Activated CD4-positive, alpha-beta T cell treated with anti-CD3 and anti-CD28 coated beads, Interleukin-2, amount 10 ng/mL, durations not matched to agents 7 days and 5 days (primary cell): ENCODE data around the gene RASSF5. TPM values are rescaled to one million over a fixed set of nuclear protein-coding genes. Genes with fewer than 3 reads are reported as not detected.

ENCODE experiments used
- CTCF ChIA-PET: fragments of 350-600 bp; sonication (Branson Sonifier 250); formaldehyde crosslinking; loops from one replicate; lab custom pipeline; 2021; ENCODE audit warnings: antibody characterized with exemption; lab: Charles Lee
- POLR2A ChIA-PET: fragments of 350-600 bp; sonication (Branson Sonifier 250); formaldehyde crosslinking; loops from one replicate; lab custom pipeline; 2021; ENCODE audit warnings: antibody characterized with exemption; lab: Charles Lee
- DNase-seq: peaks from one replicate; pipeline ENCODE4 v3.0.0-alpha.2; 2020
- H3K27ac Mint-ChIP-seq: one replicate; pipeline ENCODE4 v1.8.0; 2021; ENCODE audit warnings: mild to moderate bottlenecking, moderate library complexity, mixed read lengths
- H3K27me3 Mint-ChIP-seq: one replicate; pipeline ENCODE4 v1.8.0; 2021; ENCODE audit warnings: mixed read lengths
- H3K36me3 Mint-ChIP-seq: one replicate; pipeline ENCODE4 v1.8.0; 2021; ENCODE audit warnings: low read depth, mixed read lengths
- H3K4me1 Mint-ChIP-seq: one replicate; pipeline ENCODE4 v1.8.0; 2021; ENCODE audit warnings: mixed read lengths
- H3K4me3 Mint-ChIP-seq: one replicate; pipeline ENCODE4 v1.8.0; 2021; ENCODE audit warnings: mild to moderate bottlenecking, moderate library complexity, mixed read lengths
- H3K9me3 Mint-ChIP-seq: one replicate; pipeline ENCODE4 v1.8.0; 2021; ENCODE audit warnings: mixed read lengths
- total RNA-seq, 2 experiments: library from RNA; stranded (reverse); gene quantifications; one replicate each; pipeline ENCODE4 v1.2.3, GENCODE V29; 2021

Gene RASSF5
- total RNA-seq, 2 experiments from 2014 or later: 185 to 201 TPM

DNA sequence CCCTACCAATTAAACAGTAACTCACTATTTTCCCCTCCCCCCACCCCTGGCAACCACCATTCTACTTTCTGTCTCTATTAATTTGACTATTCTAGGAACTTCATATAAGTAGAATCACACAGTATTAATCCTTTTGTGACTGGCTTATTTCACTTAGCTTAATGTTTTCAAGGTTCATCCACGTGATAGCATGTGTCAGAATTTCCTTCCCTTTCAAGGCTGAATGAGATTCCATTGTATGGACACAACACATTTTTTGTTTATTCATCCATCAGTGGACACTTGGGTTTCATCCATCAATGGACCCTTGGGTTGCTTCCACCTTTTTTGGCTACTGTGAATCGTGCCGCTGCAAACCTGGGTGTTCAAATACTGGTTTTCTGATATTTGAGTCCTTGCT lies 63.2 kb downstream of the RASSF5 start:
- DNase-seq: no peak
- POLR2A ChIA-PET: no interaction called here

DNA sequence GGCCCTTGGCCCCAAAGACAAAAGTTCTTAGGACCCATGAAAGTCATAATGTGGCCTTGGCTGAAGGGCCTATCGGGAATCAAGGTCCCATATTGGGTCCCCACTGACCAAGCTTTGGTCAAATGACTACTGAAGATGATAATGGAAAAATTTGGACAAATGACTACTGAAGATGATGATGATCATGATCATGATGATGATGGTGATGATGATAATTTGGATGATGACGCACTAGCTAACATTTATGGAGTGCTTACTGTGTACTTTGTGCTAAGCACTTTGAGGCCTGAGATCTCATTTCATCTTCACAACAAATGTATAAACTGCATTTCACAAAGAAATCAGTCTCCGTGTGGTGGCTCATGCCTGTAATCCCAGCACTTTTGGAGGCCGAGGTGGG lies 65.5 kb downstream of the RASSF5 start:
- CTCF ChIA-PET: interaction anchor here (18.8 to 23.2 kb wide), 2 partner anchors 8 to 12 kb away, joined by 412 read pairs; no protein-coding TSS in a partner anchor
- H3K36me3 Mint-ChIP-seq: peaks cover 79% of the 10 kb centered on the region
- H3K27ac Mint-ChIP-seq: peak overlapping the region; percentile 91
- H3K4me1 Mint-ChIP-seq: peaks cover 96% of the 10 kb centered on the region
- H3K9me3 Mint-ChIP-seq: no peaks in the 10 kb centered on the region
- POLR2A ChIA-PET: no interaction called here
- H3K4me3 Mint-ChIP-seq: no peak overlapping the region
- no peak for DNase-seq
- no peaks in the 10 kb centered on the region for H3K27me3 Mint-ChIP-seq

More for the DNA sequence above, 63.2 kb downstream of the RASSF5 start:
- peak overlapping the region; percentile 77 for H3K27ac Mint-ChIP-seq
- H3K4me1 Mint-ChIP-seq: peaks cover 97% of the 10 kb centered on the region
- no peaks in the 10 kb centered on the region for H3K27me3 Mint-ChIP-seq
- peaks cover 84% of the 10 kb centered on the region for H3K36me3 Mint-ChIP-seq
- H3K4me3 Mint-ChIP-seq: no peak overlapping the region
- no peaks in the 10 kb centered on the region for H3K9me3 Mint-ChIP-seq
- CTCF ChIA-PET: interaction anchor here (0.6 to 23.2 kb wide), 3 partner anchors 10 to 186 kb away, joined by 3 to 412 read pairs (median 4); no protein-coding TSS in a partner anchor

DNA sequence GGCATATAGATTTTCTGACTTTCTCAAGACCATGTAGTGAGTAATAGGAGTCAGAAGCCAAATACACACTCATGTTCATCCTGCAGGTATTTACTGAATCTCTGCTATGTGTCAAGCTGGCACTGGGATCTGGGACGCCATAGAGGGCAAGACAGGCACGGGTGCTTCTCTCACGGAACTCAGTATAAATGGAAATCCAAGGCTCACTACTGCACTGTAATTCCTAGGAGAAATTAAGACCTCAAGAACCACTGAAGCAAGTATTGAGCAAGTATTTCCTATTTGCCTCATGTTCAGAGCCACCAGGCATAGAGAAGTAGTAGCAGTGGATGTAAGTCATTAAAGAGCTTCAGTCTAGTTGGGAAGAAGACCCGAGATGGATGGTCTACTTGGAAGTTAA lies 66.0 kb downstream of the RASSF5 start:
- H3K9me3 Mint-ChIP-seq: no peaks in the 10 kb centered on the region
- ChIA-PET CTCF (interaction anchor here (18.8 kb wide), 1 partner anchor 12 kb away, joined by 412 read pairs; no protein-coding TSS in a partner anchor), POLR2A (no interaction called here)

DNA sequence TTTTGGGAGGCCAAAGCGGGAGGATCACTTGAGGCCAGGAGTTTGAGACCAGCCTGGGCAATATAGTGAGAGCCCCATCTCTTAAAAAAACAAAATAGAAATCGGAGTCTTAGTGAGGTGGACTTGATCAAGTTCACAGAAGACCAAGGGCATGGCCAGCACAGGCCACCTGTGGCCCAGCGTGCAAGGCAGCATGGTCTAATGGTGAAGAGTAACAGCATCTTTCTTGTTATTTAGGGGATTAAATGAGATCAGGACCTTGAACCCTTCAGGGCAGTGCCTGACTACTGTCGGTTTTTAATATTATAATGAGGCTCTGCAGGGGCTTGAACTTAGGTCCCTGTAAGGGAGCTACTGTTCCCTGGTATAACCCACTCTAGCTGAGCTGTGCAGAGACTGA lies 66.4 kb downstream of the RASSF5 start:
- ChIA-PET POLR2A (no interaction called here), CTCF (interaction anchor here (18.8 kb wide), 1 partner anchor 12 kb away, joined by 412 read pairs; no protein-coding TSS in a partner anchor)
- H3K4me1 Mint-ChIP-seq: peaks cover 96% of the 10 kb centered on the region
- peaks cover 80% of the 10 kb centered on the region for H3K36me3 Mint-ChIP-seq
- no peaks in the 10 kb centered on the region for H3K27me3 Mint-ChIP-seq
- H3K27ac Mint-ChIP-seq: peak overlapping the region; percentile 91
- no peak overlapping the region for H3K4me3 Mint-ChIP-seq
- no peaks in the 10 kb centered on the region for H3K9me3 Mint-ChIP-seq
- no peak for DNase-seq

More for the DNA sequence above, 66.0 kb downstream of the RASSF5 start:
- Mint-ChIP-seq H3K27me3 (no peaks in the 10 kb centered on the region), H3K36me3 (peaks cover 80% of the 10 kb centered on the region), H3K4me1 (peaks cover 96% of the 10 kb centered on the region), H3K27ac (peak overlapping the region; percentile 91), H3K4me3 (no peak overlapping the region)
- DNase-seq: no peak

DNA sequence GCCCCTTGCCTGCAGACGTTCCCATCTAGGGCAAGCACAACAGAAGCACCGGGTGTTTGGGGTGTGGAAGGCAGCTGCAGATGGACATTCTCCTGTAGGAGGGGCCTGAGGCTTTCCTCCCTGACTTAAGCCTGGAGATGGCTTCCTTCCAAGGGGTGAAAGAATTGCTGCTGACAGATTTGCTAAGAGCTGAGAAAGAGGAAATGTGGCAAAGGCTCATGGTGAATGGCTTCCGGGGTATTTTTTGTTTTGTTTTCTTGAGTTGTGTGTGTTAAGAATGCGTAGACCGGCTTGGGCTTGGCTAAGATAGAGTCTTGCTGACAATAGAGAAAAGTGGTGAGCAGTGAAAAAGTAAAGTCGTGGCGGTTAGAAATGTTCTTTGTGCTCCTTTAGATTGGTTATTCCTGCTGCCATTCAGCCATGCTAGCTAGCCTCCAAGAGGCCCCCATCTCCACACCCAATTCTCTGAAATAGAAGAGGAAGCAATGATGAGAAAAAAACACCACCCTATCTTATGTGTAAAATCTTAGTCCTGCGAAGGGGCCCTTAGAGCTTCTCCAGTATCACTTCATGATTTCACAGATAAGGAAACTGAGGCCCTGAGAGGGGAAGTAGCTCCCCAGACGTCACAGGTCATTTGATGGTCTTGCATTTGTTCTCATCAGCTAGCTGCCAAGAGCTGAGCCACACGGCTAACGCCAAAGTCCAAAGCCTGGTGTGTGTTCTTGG lies 68.0 kb downstream of the RASSF5 start:
- H3K27me3 Mint-ChIP-seq: no peaks in the 10 kb centered on the region
- H3K36me3 Mint-ChIP-seq: peaks cover 84% of the 10 kb centered on the region
- peak overlapping the region; percentile 54 for H3K4me3 Mint-ChIP-seq
- peak; percentile 76 for DNase-seq
- H3K9me3 Mint-ChIP-seq: no peaks in the 10 kb centered on the region
- ChIA-PET POLR2A (interaction anchor here (1.0 to 1.4 kb wide), 3 partner anchors 9 to 23 kb away, joined by 3 to 4 read pairs (median 4); no protein-coding TSS in a partner anchor), CTCF (interaction anchor here (0.6 to 18.8 kb wide), 8 partner anchors 9 to 96 kb away, joined by 3 to 412 read pairs (median 3); no protein-coding TSS in a partner anchor)
- H3K27ac Mint-ChIP-seq: peak overlapping the region; percentile 91
- H3K4me1 Mint-ChIP-seq: peaks cover 98% of the 10 kb centered on the region

DNA sequence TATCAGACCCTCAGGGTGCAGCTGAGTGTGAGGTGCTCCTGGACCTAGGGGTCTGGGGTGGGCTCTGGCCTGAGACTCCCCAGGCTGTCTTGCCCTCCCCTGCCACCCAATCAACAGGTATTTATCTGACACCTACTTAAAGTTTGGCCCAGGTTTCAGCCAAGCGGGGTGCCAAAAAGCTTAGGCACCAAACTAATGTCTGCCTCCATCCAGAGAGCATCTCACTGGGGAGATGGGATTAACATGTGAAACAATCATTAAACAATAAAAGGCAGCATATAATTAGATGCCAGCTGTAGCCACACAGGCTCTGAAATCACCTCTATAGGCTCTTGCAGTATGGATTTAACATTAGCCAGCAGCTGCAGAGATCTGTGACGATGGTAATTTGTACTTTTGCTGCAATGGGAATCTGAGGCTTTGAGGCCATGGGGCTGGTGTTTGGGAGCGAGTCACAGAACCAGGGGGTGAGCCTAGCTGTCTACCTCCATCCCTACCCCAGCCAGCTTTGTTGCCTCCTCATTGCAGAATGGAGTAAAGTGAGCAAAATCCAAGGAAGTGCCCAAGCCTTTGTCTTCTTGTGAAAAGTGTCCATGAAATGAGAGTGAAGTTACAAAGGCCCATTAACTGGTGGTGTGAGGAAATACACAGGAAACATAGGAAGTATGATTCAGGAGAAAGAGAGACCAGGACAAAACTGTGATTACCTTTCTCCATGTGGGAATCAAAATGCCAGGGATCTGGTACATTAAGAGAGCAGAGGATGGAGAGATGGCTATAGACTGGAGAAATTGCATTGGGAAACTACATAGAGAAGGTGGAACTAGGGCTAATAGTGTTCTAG lies 68.8 kb downstream of the RASSF5 start:
- Mint-ChIP-seq H3K27ac (peak overlapping the region; percentile 91), H3K4me1 (peaks cover 98% of the 10 kb centered on the region), H3K36me3 (peaks cover 83% of the 10 kb centered on the region), H3K27me3 (no peaks in the 10 kb centered on the region), H3K9me3 (no peaks in the 10 kb centered on the region), H3K4me3 (peak overlapping the region; percentile 54)
- POLR2A ChIA-PET: interaction anchor here (0.6 to 1.1 kb wide), 3 partner anchors 14 to 60 kb away, joined by 3 to 4 read pairs (median 3); no protein-coding TSS in a partner anchor
- DNase-seq: no peak
- CTCF ChIA-PET: interaction anchor here (0.8 to 18.8 kb wide), 8 partner anchors 8 to 158 kb away, joined by 3 to 412 read pairs (median 3); no protein-coding TSS in a partner anchor

DNA sequence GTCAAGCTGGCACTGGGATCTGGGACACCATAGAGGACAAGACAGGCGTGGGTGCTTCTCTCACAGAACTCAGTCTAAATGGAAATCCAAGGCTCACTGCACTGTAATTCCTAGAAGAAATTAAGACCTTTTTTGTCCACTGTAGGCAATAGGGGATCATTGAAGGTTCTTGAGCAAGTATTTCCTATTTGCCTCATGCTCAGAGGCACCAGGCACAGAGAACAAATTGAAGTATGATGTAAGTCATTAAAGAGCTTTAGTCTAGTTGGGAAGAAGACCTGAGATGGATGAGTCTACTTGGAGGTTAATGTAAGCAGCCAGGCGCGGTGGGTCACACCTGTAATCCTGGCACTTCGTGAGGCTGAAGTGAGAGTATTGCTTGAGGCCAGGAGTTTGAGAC lies 70.3 kb downstream of the RASSF5 start:
- H3K36me3 Mint-ChIP-seq: peaks cover 80% of the 10 kb centered on the region
- DNase-seq: no peak
- no peaks in the 10 kb centered on the region for H3K9me3 Mint-ChIP-seq
- H3K27ac Mint-ChIP-seq: peak overlapping the region; percentile 91
- ChIA-PET CTCF (interaction anchor here (0.8 to 18.8 kb wide), 7 partner anchors 16 to 142 kb away, joined by 3 to 412 read pairs (median 3); no protein-coding TSS in a partner anchor), POLR2A (interaction anchor here (1.1 to 1.8 kb wide), 3 partner anchors 11 to 22 kb away, joined by 3 to 6 read pairs (median 4); no protein-coding TSS in a partner anchor)
- H3K4me1 Mint-ChIP-seq: peaks cover 98% of the 10 kb centered on the region
- peak overlapping the region; percentile 69 for H3K4me3 Mint-ChIP-seq
- no peaks in the 10 kb centered on the region for H3K27me3 Mint-ChIP-seq

DNA sequence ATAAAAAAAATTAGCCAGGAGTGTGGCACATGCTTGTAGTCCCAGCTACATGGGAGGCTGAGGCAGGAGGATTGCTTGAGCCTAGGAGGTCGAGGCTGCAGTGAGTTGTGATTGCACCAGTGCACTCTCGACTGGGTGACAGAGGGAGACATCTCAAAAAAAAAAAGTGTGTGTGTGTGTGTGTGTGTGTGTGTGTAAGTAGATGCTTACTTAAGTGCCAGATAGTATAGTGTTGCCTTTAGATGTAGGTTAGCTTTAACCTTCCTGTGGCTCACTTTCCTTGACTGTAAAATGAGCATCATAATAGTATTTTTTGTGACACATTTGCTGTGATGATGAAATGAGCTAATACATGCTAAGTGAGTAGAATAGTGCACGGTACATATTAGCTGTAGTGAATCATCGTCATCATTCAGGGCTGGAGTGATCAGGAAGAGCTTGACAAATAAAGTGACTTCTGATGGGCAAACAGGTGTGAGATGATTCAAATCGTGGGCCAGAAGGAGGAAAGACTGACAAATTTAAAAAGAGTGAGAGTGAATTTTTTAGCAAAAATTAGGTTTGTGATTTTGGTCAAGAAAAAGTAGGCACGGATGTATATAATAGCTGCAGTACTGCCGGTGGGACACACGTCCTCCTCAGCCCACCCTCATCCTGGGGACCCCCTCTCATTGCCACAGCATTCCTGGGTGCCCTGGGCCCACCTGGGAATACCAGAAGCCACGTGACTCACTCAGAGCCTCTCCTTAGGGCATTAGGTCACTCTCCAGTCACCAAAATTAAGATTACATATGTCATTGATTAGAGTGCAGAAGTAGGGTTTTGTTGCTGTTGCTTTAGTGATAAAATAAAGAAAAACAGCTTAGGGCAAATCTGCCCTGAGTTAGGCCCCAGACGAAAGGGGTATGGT lies 71.0 kb downstream of the RASSF5 start:
- Mint-ChIP-seq H3K4me1 (peaks cover 98% of the 10 kb centered on the region), H3K27me3 (no peaks in the 10 kb centered on the region), H3K27ac (peak overlapping the region; percentile 91), H3K9me3 (no peaks in the 10 kb centered on the region), H3K4me3 (peak overlapping the region; percentile 69), H3K36me3 (peaks cover 80% of the 10 kb centered on the region)
- DNase-seq: no peak
- ChIA-PET CTCF (interaction anchor here (0.6 to 18.8 kb wide), 10 partner anchors 17 to 143 kb away, joined by 3 to 412 read pairs (median 3); partner anchors contain the start of gene EIF2D), POLR2A (interaction anchor here (1.1 to 1.8 kb wide), 3 partner anchors 12 to 23 kb away, joined by 3 to 6 read pairs (median 4); no protein-coding TSS in a partner anchor)

DNA sequence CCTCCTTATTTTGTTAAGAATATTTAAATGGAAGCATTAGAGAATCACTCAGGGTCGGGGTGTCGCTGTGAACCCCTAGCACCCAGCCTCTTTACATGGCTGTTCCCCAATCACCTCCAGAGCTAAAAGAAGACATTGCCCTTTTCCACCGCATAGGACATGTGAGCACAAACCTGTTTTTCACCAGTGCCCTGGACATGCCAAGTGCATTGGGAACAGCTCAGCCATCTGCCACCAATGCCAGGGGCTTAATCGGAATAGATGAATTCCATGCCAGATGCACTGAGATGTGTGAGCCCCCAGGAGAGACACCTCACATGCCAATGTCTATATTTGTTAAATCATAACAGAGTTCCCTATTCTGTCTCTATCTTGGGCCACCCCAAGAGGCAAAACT lies 71.6 kb downstream of the RASSF5 start:
- Mint-ChIP-seq H3K27me3 (no peaks in the 10 kb centered on the region), H3K36me3 (peaks cover 81% of the 10 kb centered on the region), H3K27ac (peak overlapping the region; percentile 91), H3K4me3 (peak overlapping the region; percentile 69), H3K9me3 (no peaks in the 10 kb centered on the region), H3K4me1 (peaks cover 98% of the 10 kb centered on the region)
- ChIA-PET CTCF (interaction anchor here (1.1 to 18.8 kb wide), 6 partner anchors 13 to 330 kb away, joined by 3 to 412 read pairs (median 7); partner anchors contain the start of gene EIF2D), POLR2A (interaction anchor here (1.2 to 1.8 kb wide), 2 partner anchors 13 to 24 kb away, joined by 3 to 4 read pairs; no protein-coding TSS in a partner anchor)
- DNase-seq: no peak

DNA sequence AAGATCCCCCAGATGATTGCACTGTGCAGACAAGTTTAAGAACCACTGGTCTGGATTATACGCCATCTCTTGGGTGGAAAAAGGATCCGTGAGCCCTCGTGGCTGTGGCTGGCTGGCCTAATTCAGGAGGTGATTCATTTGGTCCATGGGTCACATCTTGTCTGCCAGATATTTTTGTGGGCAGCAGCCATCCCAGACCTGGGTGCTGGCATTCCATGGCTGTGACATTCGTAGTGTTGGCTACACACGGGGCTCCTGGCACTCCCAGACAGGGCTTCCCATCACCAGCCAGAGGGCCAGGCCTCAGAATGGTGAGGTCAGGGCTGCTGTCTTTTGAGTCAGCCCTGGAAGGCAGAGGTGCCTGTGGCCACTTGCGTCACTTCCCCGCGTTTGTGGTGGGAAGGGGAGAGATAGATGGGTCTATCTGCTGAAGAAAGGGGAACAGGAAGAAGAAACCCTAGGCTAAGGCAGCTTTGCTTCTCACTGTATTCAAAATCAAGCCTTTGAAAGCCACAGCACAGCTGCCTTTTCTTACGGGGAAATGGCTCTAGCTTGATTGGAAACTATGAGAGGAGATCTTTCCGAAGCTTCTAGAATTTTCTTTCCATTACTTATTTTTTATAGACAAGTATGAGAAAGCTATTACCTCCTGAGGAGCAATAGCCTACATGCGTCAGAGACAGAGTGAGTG lies 72.6 kb downstream of the RASSF5 start:
- H3K4me3 Mint-ChIP-seq: peak overlapping the region; percentile 69
- H3K36me3 Mint-ChIP-seq: peaks cover 84% of the 10 kb centered on the region
- ChIA-PET CTCF (interaction anchor here (1.0 to 18.8 kb wide), 13 partner anchors 12 to 355 kb away, joined by 3 to 412 read pairs (median 5); partner anchors contain the start of gene EIF2D), POLR2A (interaction anchor here (1.2 to 1.5 kb wide), 2 partner anchors 17 to 28 kb away, joined by 4 to 7 read pairs; no protein-coding TSS in a partner anchor)
- H3K4me1 Mint-ChIP-seq: peaks cover 98% of the 10 kb centered on the region
- H3K9me3 Mint-ChIP-seq: no peaks in the 10 kb centered on the region
- peak; percentile 93 for DNase-seq
- no peaks in the 10 kb centered on the region for H3K27me3 Mint-ChIP-seq
- H3K27ac Mint-ChIP-seq: peak overlapping the region; percentile 91
